ENCODE results near the gene ASB16. TPM values are rescaled to one million over a fixed set of nuclear protein-coding genes. Genes with fewer than 3 reads are reported as not detected.

ASB16 gene
- total and polyA plus RNA-seq, 10 of the 15 experiments (the other 5 are each of a cell fraction or from before 2014, with no cell fraction given), result 0.07 to 1.1 (median 0.44) TPM; not detected in 5

DNA sequence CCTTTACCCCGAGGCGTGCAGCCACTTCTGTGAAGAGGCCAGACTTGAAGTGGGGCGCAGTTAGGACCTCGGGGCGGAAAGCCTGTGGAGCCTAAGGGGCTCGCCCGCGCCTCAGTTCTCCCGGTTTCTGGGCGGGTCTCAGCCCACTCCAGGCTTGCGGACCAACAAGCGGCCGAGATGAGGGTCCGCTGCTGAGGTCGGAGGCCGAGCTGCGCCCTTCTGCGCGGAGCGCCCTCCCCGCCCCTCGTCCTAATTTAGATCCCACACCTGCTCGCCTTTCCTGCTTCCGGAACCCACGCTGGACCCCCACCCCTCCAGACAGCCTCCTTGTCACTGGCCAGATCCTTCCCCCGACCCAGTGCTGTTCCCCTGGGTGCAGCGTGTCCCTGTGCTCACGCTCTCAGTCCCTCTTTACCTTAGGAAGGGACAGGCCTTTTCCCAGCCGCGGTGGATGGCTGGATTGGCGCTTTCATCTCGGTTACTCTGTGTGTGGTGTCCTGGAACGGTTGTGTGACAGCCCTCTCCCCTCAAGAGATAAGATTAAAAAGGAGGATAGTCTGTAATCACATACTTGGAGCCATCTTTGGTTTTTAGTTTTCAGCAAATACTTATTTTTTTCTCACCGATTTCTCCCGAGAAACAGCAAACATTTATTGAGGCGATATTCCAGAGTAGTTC is 30.1 kb downstream of the ASB16 start (continued):
- TF ChIP-seq HCFC1 (IDR thresholded peaks at IDR 0.05; ENCODE audit: low read length) (no peak), IKZF1 (conservative IDR thresholded peaks at IDR 0.05) (peak; percentile 69), NBN (IDR thresholded peaks at IDR 0.05) (peak; percentile 41; the same call in 1 of the 2 replicates), TAF1 (IDR thresholded peaks at IDR 0.05; ENCODE audit: borderline replicate concordance, low read depth, low read length) (peak; percentile 68; the same call in 1 of the 2 replicates), IRF5 (IDR thresholded peaks at IDR 0.05; ENCODE audit: borderline replicate concordance) (no peak), RBBP5 (conservative IDR thresholded peaks at IDR 0.05) (no peak), EP300 (IDR thresholded peaks at IDR 0.05; ENCODE audit: borderline replicate concordance in 1 of 2, control insufficient read depth in 1 of 2, low read depth in 2 of 2, low read length in 2 of 2) (no peak), KDM1A (IDR thresholded peaks at IDR 0.05; ENCODE audit: borderline replicate concordance) (no peak), NFIC (IDR thresholded peaks at IDR 0.05; ENCODE audit: low read depth, low read length) (no peak), FOS (IDR thresholded peaks at IDR 0.05; ENCODE audit: borderline replicate concordance, extremely low read depth, insufficient read length) (no peak), RFX5 (IDR thresholded peaks at IDR 0.05; ENCODE audit: low read depth, low read length) (no peak), BCL3 (IDR thresholded peaks at IDR 0.05; ENCODE audit: borderline replicate concordance, insufficient read depth, low read depth, low read length, poor library complexity, severe bottlenecking) (no peak), ATF7 (IDR thresholded peaks at IDR 0.05; ENCODE audit: low read depth) (no peak), KLF5 (IDR thresholded peaks at IDR 0.05; ENCODE audit: partially characterized antibody) (no peak), ETV6 (conservative IDR thresholded peaks at IDR 0.05 in 1 of 2, IDR thresholded peaks at IDR 0.05 in 1 of 2; ENCODE audit: borderline replicate concordance in 1 of 2, low read depth in 1 of 2) (no peak), ZNF622 (IDR thresholded peaks at IDR 0.05) (no peak), ZBED1 (IDR thresholded peaks at IDR 0.05; ENCODE audit: borderline replicate concordance) (no peak), CHD1 (IDR thresholded peaks at IDR 0.05; ENCODE audit: low read depth, low read length) (no peak), DPF2 (IDR thresholded peaks at IDR 0.05) (peak; percentile 49; the same call in 1 of the 2 replicates)
- TF ChIP-seq, protein P1, sequence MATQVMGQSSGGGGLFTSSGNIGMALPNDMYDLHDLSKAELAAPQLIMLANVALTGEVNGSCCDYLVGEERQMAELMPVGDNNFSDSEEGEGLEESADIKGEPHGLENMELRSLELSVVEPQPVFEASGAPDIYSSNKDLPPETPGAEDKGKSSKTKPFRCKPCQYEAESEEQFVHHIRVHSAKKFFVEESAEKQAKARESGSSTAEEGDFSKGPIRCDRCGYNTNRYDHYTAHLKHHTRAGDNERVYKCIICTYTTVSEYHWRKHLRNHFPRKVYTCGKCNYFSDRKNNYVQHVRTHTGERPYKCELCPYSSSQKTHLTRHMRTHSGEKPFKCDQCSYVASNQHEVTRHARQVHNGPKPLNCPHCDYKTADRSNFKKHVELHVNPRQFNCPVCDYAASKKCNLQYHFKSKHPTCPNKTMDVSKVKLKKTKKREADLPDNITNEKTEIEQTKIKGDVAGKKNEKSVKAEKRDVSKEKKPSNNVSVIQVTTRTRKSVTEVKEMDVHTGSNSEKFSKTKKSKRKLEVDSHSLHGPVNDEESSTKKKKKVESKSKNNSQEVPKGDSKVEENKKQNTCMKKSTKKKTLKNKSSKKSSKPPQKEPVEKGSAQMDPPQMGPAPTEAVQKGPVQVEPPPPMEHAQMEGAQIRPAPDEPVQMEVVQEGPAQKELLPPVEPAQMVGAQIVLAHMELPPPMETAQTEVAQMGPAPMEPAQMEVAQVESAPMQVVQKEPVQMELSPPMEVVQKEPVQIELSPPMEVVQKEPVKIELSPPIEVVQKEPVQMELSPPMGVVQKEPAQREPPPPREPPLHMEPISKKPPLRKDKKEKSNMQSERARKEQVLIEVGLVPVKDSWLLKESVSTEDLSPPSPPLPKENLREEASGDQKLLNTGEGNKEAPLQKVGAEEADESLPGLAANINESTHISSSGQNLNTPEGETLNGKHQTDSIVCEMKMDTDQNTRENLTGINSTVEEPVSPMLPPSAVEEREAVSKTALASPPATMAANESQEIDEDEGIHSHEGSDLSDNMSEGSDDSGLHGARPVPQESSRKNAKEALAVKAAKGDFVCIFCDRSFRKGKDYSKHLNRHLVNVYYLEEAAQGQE (IDR thresholded peaks at IDR 0.05; ENCODE audit: low read depth, low read length), result no peak
- TF ChIP-seq, protein P2, sequence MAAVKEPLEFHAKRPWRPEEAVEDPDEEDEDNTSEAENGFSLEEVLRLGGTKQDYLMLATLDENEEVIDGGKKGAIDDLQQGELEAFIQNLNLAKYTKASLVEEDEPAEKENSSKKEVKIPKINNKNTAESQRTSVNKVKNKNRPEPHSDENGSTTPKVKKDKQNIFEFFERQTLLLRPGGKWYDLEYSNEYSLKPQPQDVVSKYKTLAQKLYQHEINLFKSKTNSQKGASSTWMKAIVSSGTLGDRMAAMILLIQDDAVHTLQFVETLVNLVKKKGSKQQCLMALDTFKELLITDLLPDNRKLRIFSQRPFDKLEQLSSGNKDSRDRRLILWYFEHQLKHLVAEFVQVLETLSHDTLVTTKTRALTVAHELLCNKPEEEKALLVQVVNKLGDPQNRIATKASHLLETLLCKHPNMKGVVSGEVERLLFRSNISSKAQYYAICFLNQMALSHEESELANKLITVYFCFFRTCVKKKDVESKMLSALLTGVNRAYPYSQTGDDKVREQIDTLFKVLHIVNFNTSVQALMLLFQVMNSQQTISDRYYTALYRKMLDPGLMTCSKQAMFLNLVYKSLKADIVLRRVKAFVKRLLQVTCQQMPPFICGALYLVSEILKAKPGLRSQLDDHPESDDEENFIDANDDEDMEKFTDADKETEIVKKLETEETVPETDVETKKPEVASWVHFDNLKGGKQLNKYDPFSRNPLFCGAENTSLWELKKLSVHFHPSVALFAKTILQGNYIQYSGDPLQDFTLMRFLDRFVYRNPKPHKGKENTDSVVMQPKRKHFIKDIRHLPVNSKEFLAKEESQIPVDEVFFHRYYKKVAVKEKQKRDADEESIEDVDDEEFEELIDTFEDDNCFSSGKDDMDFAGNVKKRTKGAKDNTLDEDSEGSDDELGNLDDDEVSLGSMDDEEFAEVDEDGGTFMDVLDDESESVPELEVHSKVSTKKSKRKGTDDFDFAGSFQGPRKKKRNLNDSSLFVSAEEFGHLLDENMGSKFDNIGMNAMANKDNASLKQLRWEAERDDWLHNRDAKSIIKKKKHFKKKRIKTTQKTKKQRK (IDR thresholded peaks at IDR 0.05; ENCODE audit: low read depth, low read length), result no peak
